HCT116 (cell line): Measurements from ENCODE around the gene GNA12. TPM values are rescaled to one million over a fixed set of nuclear protein-coding genes. Genes with fewer than 3 reads are reported as not detected.

Experiments used
- ATAC-seq: fragments of 200-7000 bp; cut with Tn5 transposase; 2 replicates; pipeline ENCODE4 v1.9.1; 2020; ENCODE audit warnings: mild to moderate bottlenecking, moderate library complexity
- BruUV-seq: library from RNA; stranded (reverse); fragments of 400-500 nt; replicated peaks from 2 replicates; lab custom pipeline; 2021; lab: Mats Ljungman, UMichigan
- CTCF ChIA-PET: fragments of 300-600 bp; sonication (Branson Sonifier 250); formaldehyde crosslinking; loops from one replicate; lab custom pipeline; 2021; ENCODE audit warnings: antibody characterized with exemption; lab: Charles Lee
- POLR2A ChIA-PET: fragments of 300-600, 350-600 bp; sonication (Branson Sonifier 250); formaldehyde crosslinking; loops from one replicate; lab custom pipeline; 2021; ENCODE audit warnings: antibody characterized with exemption; lab: Charles Lee
- RAD21 ChIA-PET, 2 experiments: fragments of 300-600 bp; sonication (Branson Sonifier 250); formaldehyde crosslinking; loops; one replicate each; lab custom pipeline; 2023; ENCODE audit warnings: low total read pairs in 2 of 2; ENCODE audit not compliant: uncharacterized antibody in 2 of 2, unreplicated experiment in 2 of 2, low non-redundant PET in 1 of 2; lab: Charles Lee
- DNase-seq: peaks from one replicate; pipeline ENCODE4 v3.0.0-alpha.2; 2010; ENCODE audit warnings: low read depth, low spot score
- H2AFZ ChIP-seq: fragments of 200-600 bp; shearing (Covaris generic), sonication (generic); 2 replicates; pipeline ENCODE4 v1.6.1; 2017; ENCODE audit warnings: low read depth, mixed run types, mixed read lengths, antibody characterized with exemption, low read length; ENCODE audit not compliant: poor library complexity, severe bottlenecking
- H3K27ac ChIP-seq: 2 replicates; pipeline ENCODE4 v1.5.1; 2012; ENCODE audit warnings: low read depth, low read length
- H3K27me3 ChIP-seq: fragments of 200-600 bp; sonication (generic); 2 replicates; pipeline ENCODE4 v1.6.1; 2016; ENCODE audit warnings: mixed run types, low read length, mixed read lengths; ENCODE audit not compliant: insufficient read depth
- H3K36me3 ChIP-seq, 2 experiments: fragments of 200-500 bp in 1 of 2; fragments of 200-600 bp in 1 of 2; sonication (Bioruptor generic) in 1 of 2; sonication (generic) in 1 of 2; 2 replicates each; pipeline versions ENCODE4 v1.5.1 to v1.6.1; 2014 to 2016; ENCODE audit warnings: low read length in 2 of 2, inconsistent platforms in 1 of 2, mixed read lengths in 1 of 2, mixed run types in 1 of 2; ENCODE audit not compliant: insufficient read depth in 2 of 2, control insufficient read depth in 1 of 2
- H3K4me1 ChIP-seq, 2 experiments: fragments of 200-600 bp in 1 of 2; sonication (generic) in 1 of 2; 2 replicates each; pipeline versions ENCODE4 v1.5.1 to v1.6.1; 2012 to 2017; ENCODE audit warnings: low read length in 2 of 2, inconsistent platforms in 1 of 2, mild to moderate bottlenecking in 1 of 2, mixed read lengths in 1 of 2, mixed run types in 1 of 2, moderate library complexity in 1 of 2; ENCODE audit not compliant: insufficient read depth in 2 of 2, control insufficient read depth in 1 of 2
- H3K4me2 ChIP-seq: fragments of 200-600 bp; sonication (generic); 2 replicates; pipeline ENCODE4 v1.6.1; 2017; ENCODE audit warnings: mixed run types, low read length, mixed read lengths
- H3K4me3 ChIP-seq, 2 experiments: fragments of 200-600 bp in 1 of 2; sonication (generic) in 1 of 2; replicated peaks in 1 of 2; 2 replicates each; pipeline ENCODE4 v1.5.1; 2011 to 2016; ENCODE audit warnings: low read length in 2 of 2, control low read depth in 1 of 2, low read depth in 1 of 2, mild to moderate bottlenecking in 1 of 2, mixed read lengths in 1 of 2, mixed run types in 1 of 2
- H3K79me2 ChIP-seq: fragments of 200-600 bp; sonication (generic); 2 replicates; pipeline ENCODE4 v1.6.1; 2017; ENCODE audit warnings: mild to moderate bottlenecking, mixed run types, low read length, moderate library complexity, mixed read lengths; ENCODE audit not compliant: insufficient read depth
- H3K9ac ChIP-seq: fragments of 200-600 bp; sonication (generic); 2 replicates; pipeline ENCODE4 v1.6.1; 2016; ENCODE audit warnings: low read length, mixed read lengths
- H3K9me2 ChIP-seq: fragments of 200-600 bp; sonication (generic), shearing (Covaris generic); 2 replicates; pipeline ENCODE4 v1.6.1; 2017; ENCODE audit warnings: mixed run types, mild to moderate bottlenecking, moderate library complexity; ENCODE audit not compliant: insufficient read depth
- H3K9me3 ChIP-seq, 2 experiments: fragments of 200-500 bp in 1 of 2; fragments of 200-600 bp in 1 of 2; sonication (Bioruptor generic) in 1 of 2; sonication (generic) in 1 of 2; 2 replicates each; pipeline ENCODE4 v1.6.1; 2014 to 2017; ENCODE audit warnings: low read length in 2 of 2, mixed read lengths in 2 of 2, inconsistent platforms in 1 of 2, low read depth in 1 of 2, mild to moderate bottlenecking in 1 of 2, mixed run types in 1 of 2, moderate library complexity in 1 of 2; ENCODE audit not compliant: control insufficient read depth in 1 of 2, insufficient read depth in 1 of 2
- H4K20me1 ChIP-seq: fragments of 200-600 bp; sonication (generic), shearing (Covaris generic); 2 replicates; pipeline ENCODE4 v1.6.1; 2017; ENCODE audit warnings: mixed run types, mild to moderate bottlenecking, moderate library complexity; ENCODE audit not compliant: insufficient read depth
- EGR1 ChIP-seq: IDR thresholded peaks from 2 replicates; pipeline ENCODE4 v1.6.1; 2012; ENCODE audit warnings: low read depth
- ELF1 ChIP-seq: IDR thresholded peaks from 2 replicates; pipeline ENCODE4 v1.6.1; 2012; ENCODE audit warnings: low read depth, borderline replicate concordance
- POLR2A ChIP-seq: IDR thresholded peaks from 2 replicates; pipeline ENCODE4 v1.7.0; 2011; ENCODE audit warnings: borderline replicate concordance; ENCODE audit not compliant: insufficient read depth, insufficient read length; ENCODE audit errors: extremely low read depth
- POLR2AphosphoS5 ChIP-seq: IDR thresholded peaks from 2 replicates; pipeline ENCODE4 v1.6.1; 2011; ENCODE audit warnings: mild to moderate bottlenecking, low read depth, low read length, moderate library complexity
- REST ChIP-seq: IDR thresholded peaks from 2 replicates; pipeline ENCODE4 v1.6.1; 2012; ENCODE audit warnings: low read depth
- SIN3A ChIP-seq: IDR thresholded peaks from 2 replicates; pipeline ENCODE4 v1.6.1; 2012; ENCODE audit warnings: low read depth
- TCF7L2 ChIP-seq: IDR thresholded peaks from 2 replicates; pipeline ENCODE4 v1.7.0; 2011; ENCODE audit warnings: borderline replicate concordance, inconsistent platforms; ENCODE audit not compliant: insufficient read depth, insufficient read length; ENCODE audit errors: extremely low read depth
- ZBTB33 ChIP-seq: IDR thresholded peaks from 2 replicates; pipeline ENCODE4 v1.6.1; 2011; ENCODE audit warnings: mild to moderate bottlenecking, low read length, moderate library complexity; ENCODE audit not compliant: insufficient replicate concordance; ENCODE audit errors: extremely low read depth
- ZFX ChIP-seq: fragments of 450-650 bp; IDR thresholded peaks from 2 replicates; pipeline ENCODE4 v1.6.1; 2017
- intact Hi-C: fragments of 100-400 bp; cut with micrococcal nuclease; formaldehyde crosslinking; loops from 2 replicates; pipeline ENCODE4 v1.10.0; 2022
- total RNA-seq: library from RNA; stranded (reverse); gene quantifications from one replicate; pipeline ENCODE4 v1.2.1, GENCODE V29; 2021; ENCODE audit not compliant: unreplicated experiment
- TF ChIP-seq, protein P1 (sequence below): IDR thresholded peaks from 2 replicates; pipeline ENCODE4 v1.6.1; 2012

Gene GNA12
- total RNA-seq, 1 experiment from 2014 or later, result 32.6 TPM

GRCh38 chr7:2701424-2701823 lies 142.7 kb downstream of the GNA12 start:
- RAD21 ChIA-PET, result no interaction called here
- BruUV-seq, result no TSS peak
- Histone ChIP-seq H3K4me2 (no peak overlapping the region), H3K4me3 (no peak overlapping the region), H3K79me2 (no peaks in the 10 kb centered on the region), H3K27me3 (no peaks in the 10 kb centered on the region), H2AFZ (no peak overlapping the region), H4K20me1 (no peaks in the 10 kb centered on the region), H3K4me1 (peaks cover 8 to 12% of the 10 kb centered on the region in 2 experiments), H3K27ac (no peak overlapping the region), H3K9me3 (no peaks in the 10 kb centered on the region), H3K36me3 (no peaks in the 10 kb centered on the region), H3K9ac (no peak overlapping the region), H3K9me2 (no peaks in the 10 kb centered on the region)
- CTCF ChIA-PET, result no interaction called here
- intact Hi-C loops, result no loop called here
- DNase-seq (no peak), ATAC-seq (no peak)
- POLR2A ChIA-PET, result no interaction called here
- TF ChIP-seq ZFX, result no peak
- no peak for TF ChIP-seq ZBTB33
- TF ChIP-seq REST, result no peak
- TF ChIP-seq SIN3A, result no peak
- TF ChIP-seq, protein P1, sequence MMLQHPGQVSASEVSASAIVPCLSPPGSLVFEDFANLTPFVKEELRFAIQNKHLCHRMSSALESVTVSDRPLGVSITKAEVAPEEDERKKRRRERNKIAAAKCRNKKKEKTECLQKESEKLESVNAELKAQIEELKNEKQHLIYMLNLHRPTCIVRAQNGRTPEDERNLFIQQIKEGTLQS, result no peak
- TF ChIP-seq POLR2A, result no peak
- TF ChIP-seq TCF7L2, result no peak
- no peak for TF ChIP-seq EGR1
- TF ChIP-seq ELF1, result no peak
- no peak for TF ChIP-seq POLR2AphosphoS5
